Measurements from ENCODE around the gene CDR2.
"Not testable (repeated sequence)": the region's sequence is repeated elsewhere in the genome, so short reads cannot be mapped to it uniquely, and the experiment has no call there.

Gene CDR2

GRCh38 chr16:22375963-22376640 is 1.7 kb upstream of the CDR2 start:
- no peak for DNase-seq (ENCODE audit: low spot score)

- DNase-seq (ENCODE audit: low spot score), result no peak
Observed at GRCh38 chr16:22375117-22375962, 921 bp upstream of the CDR2 start.

- DNase-seq (ENCODE audit: low spot score), result no peak
Observed at GRCh38 chr16:22373662-22374310, 633 bp downstream of the CDR2 start.

GRCh38 chr16:22372882-22373661 is 1.3 kb downstream of the CDR2 start:
- DNase-seq (ENCODE audit: low spot score), result no peak

- DNase-seq (ENCODE audit: low spot score), result no peak
Observed at GRCh38 chr16:22370038-22370820, 4.2 kb downstream of the CDR2 start.

GRCh38 chr16:22369221-22369811 is 5.1 kb downstream of the CDR2 start:
- DNase-seq (ENCODE audit: low spot score), result no peak

GRCh38 chr16:22368200-22368826 is 6.1 kb downstream of the CDR2 start:
- DNase-seq (ENCODE audit: low spot score), result not testable (repeated sequence)

GRCh38 chr16:22366889-22367288 is 7.5 kb downstream of the CDR2 start:
- DNase-seq (ENCODE audit: low spot score), result no peak

- no peak for DNase-seq (ENCODE audit: low spot score)
Observed at GRCh38 chr16:22366371-22366770, 8.0 kb downstream of the CDR2 start.

- no peak for DNase-seq (ENCODE audit: low spot score)
Observed at GRCh38 chr16:22364241-22364640, 10.2 kb downstream of the CDR2 start.

GRCh38 chr16:22360963-22361659 is 13.3 kb downstream of the CDR2 start:
- DNase-seq (ENCODE audit: low spot score), result no peak

- DNase-seq (ENCODE audit: low spot score), result no peak
Observed at GRCh38 chr16:22359679-22360078, 14.7 kb downstream of the CDR2 start.

GRCh38 chr16:22358000-22358399 is 16.4 kb downstream of the CDR2 start:
- no peak for DNase-seq (ENCODE audit: low spot score)

- no peak for DNase-seq (ENCODE audit: low spot score)
Observed at GRCh38 chr16:22357635-22357971, 16.8 kb downstream of the CDR2 start.

- no peak for DNase-seq (ENCODE audit: low spot score)
Observed at GRCh38 chr16:22356930-22357634, 17.3 kb downstream of the CDR2 start.

GRCh38 chr16:22355487-22355908 is 18.9 kb downstream of the CDR2 start:
- no peak for DNase-seq (ENCODE audit: low spot score)

- DNase-seq (ENCODE audit: low spot score), result no peak
Observed at GRCh38 chr16:22353933-22354541, 20.4 kb downstream of the CDR2 start.

GRCh38 chr16:22353191-22353919 is 21.1 kb downstream of the CDR2 start:
- DNase-seq (ENCODE audit: low spot score), result no peak

Data from globus pallidus (tissue), 1 donor.